ENCODE measurements around the gene RPS4Y2. TPM values are rescaled to one million over a fixed set of nuclear protein-coding genes. Genes with fewer than 3 reads are reported as not detected.

RPS4Y2 gene
- not detected in 2 replicates for total RNA-seq (2014; rRNA removed; shearing (Covaris generic))

- in situ Hi-C loops (cut with HindIII; ENCODE audit: low sequenced_read_pairs), result no loop called here
These were observed at the start of gene RPS4Y2 for GRCh38 chrY:20755808-20756207. Gene RPS4Y2, plus strand, starts transcription at chrY:20756108. Its CDS starts 56 bp downstream, at chrY:20756164.

DNA sequence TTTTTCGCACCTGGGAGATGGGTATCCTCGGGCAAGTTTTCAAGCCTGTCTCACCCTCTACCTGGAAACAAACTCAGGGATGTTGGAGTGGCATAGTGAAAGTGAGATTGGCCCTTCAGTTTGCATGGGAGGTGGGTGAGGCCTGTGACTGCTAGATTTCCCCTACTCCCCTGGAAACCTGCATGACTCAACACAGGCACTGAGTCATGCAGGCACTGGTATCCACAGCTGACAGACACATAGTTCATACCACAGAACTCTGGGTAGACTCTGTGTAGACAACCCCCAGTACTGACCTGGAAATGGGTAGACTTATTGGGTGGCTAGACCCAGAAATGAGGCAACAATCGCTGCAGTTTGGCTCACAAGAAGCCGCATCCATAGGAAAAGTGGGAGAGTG, 41.5 kb upstream of the RPS4Y2 start:
- in situ Hi-C loops (cut with HindIII; ENCODE audit: low sequenced_read_pairs), result no loop called here
- no peak for DNase-seq (ENCODE audit: low spot score)

More at GRCh38 chrY:20755808-20756207, at the start of gene RPS4Y2:
- no peak for DNase-seq (ENCODE audit: low spot score)

- DNase-seq (ENCODE audit: low spot score), result no peak
- in situ Hi-C loops (cut with HindIII; ENCODE audit: low sequenced_read_pairs), result no loop called here
These were observed 29.6 kb upstream of the RPS4Y2 start for GRCh38 chrY:20726184-20726907.

- DNase-seq (ENCODE audit: low spot score), result no peak
- in situ Hi-C loops (cut with HindIII; ENCODE audit: low sequenced_read_pairs), result no loop called here
These were observed 20.7 kb upstream of the RPS4Y2 start for GRCh38 chrY:20735200-20735599.

- in situ Hi-C loops (cut with HindIII; ENCODE audit: low sequenced_read_pairs), result no loop called here
- DNase-seq (ENCODE audit: low spot score), result no peak
These were observed 16.1 kb upstream of the RPS4Y2 start for GRCh38 chrY:20739806-20740205.

DNA sequence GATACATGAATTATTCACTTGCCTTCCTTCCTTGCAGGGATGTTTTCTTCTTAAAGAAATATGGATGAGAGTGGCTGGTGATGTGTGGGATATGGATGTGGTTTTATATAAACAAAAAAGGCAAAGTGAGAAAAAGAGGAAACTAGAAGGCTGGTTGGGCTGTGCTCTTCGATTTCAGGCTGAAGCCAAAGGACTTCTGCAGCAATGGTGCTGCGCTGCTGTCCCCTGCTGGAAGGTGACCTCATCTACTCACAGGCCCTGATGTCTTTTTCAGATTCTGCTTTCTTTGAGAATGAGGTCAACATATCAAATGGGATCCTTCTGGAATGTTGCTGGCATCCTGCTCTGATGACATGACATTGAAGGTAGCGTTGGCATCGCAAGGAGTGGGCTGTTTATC, 15.3 kb upstream of the RPS4Y2 start:
- in situ Hi-C loops (cut with HindIII; ENCODE audit: low sequenced_read_pairs), result no loop called here
- peak; percentile 1 for DNase-seq (ENCODE audit: low spot score)

- DNase-seq (ENCODE audit: low spot score), result no peak
- in situ Hi-C loops (cut with HindIII; ENCODE audit: low sequenced_read_pairs), result no loop called here
These were observed 10.8 kb upstream of the RPS4Y2 start for GRCh38 chrY:20745060-20745459.

DNA sequence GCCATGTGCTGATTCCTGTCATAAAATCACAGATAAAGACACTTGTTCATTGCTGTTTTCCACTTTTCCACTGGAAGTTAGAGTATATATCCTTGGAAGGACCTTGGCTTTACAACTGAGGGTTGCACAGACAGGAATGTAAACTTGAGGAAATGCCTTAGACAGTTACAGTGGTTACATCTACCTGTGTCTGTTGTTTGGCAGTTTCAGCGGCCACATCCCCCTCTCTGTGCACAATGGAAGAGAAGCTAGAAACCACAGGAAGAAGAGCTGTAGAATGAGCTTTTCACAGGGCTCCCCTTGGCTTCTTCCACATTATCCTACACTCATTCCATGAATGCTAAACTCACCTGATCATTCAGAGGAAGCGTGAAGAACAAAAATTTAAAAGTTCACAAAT, 9.0 kb upstream of the RPS4Y2 start:
- in situ Hi-C loops (cut with HindIII; ENCODE audit: low sequenced_read_pairs), result no loop called here
- no peak for DNase-seq (ENCODE audit: low spot score)

DNA sequence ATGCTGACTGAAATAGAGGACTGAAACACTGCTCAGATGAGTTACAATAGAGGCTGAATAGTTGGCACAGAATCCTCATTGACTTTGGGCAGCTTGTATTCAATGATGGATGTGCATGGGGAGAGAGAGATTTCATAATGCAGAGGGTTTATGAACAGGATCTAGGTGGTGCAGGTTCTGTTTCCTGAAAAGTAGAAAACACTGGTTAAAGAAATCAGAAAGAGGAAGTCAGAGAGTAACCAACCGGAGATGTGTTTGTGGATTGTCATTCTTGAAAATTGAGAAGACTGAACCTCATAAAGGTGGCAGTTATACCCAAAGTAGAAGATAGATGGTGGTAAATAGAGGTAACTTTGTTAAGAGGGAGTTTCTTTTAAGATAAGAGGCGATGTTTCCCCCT, 8.0 kb downstream of the RPS4Y2 start:
- in situ Hi-C loops (cut with HindIII; ENCODE audit: low sequenced_read_pairs), result no loop called here
- no peak for DNase-seq (ENCODE audit: low spot score)

DNA sequence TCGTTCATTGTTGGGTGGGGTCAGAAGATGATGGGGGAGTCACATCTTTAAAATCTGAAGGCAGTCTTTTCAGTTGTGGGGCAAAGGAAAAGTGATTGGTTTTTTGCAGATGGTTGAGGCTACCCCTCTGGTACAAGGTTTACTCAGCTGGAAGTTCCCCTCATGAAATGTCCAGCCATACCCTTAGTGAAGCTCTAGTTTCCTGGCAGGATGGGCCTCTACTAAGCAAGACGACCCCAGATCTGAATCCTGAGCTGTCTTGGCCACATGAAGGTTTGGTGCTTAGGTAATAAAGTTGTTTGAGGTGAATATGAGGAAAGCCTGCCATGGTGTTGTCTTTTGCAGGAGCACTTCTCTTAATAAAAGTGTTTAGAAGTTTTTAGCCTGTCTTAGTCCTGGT, 9.2 kb downstream of the RPS4Y2 start:
- DNase-seq (ENCODE audit: low spot score), result no peak
- in situ Hi-C loops (cut with HindIII; ENCODE audit: low sequenced_read_pairs), result no loop called here

GRCh38 chrY:20770755-20771154, 14.8 kb downstream of the RPS4Y2 start:
- in situ Hi-C loops (cut with HindIII; ENCODE audit: low sequenced_read_pairs), result no loop called here
- DNase-seq (ENCODE audit: low spot score), result no peak

DNA sequence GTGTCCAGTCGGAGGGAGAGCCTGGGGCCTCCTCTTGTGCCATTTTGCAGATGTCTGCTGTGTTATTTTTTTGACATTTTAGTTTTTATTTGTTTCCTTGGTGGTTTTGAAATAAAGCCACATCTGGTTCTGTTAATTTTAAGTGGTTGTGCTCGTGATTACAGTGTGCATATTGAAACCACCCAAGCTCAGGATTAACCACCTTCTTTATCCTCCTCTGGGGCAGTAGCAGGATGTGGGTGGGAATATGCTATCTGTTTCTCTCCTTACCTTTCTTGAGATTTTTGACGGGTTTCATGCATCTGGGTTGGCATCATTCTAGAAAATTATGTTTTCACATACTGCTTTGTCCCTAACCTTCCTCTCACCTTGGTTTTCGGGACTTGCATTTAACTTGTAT, 20.2 kb downstream of the RPS4Y2 start:
- DNase-seq (ENCODE audit: low spot score), result no peak
- in situ Hi-C loops (cut with HindIII; ENCODE audit: low sequenced_read_pairs), result no loop called here

DNA sequence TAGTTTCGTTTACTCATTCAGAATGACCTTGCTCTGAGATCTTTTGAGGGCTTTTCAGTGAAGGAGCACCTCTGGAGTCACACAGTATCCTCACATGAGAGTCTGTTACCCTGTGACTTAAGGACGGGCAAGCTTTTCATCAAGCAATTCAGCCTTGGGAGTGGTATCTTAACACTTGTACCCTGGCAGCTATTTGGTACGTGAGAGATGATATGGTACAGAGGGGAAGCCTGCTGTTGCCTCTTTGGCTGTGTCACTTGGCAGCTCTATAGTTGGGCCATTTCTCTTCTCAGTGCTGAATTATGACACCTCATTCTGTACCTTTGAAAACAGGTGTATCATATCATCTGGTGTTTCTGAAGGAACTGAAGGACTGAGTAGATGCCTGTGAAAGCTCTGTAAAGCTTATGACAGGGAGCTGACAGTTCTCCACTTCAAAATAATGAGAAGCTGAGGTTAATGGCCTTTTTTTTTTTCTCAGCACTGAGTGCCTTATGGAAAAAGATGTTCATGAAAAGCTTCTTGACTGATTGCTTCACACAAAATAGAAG, 24.3 kb downstream of the RPS4Y2 start:
- no peak for DNase-seq (ENCODE audit: low spot score)
- in situ Hi-C loops (cut with HindIII; ENCODE audit: low sequenced_read_pairs), result no loop called here

GRCh38 chrY:20780776-20781175, 24.9 kb downstream of the RPS4Y2 start:
- in situ Hi-C loops (cut with HindIII; ENCODE audit: low sequenced_read_pairs), result no loop called here

DNA sequence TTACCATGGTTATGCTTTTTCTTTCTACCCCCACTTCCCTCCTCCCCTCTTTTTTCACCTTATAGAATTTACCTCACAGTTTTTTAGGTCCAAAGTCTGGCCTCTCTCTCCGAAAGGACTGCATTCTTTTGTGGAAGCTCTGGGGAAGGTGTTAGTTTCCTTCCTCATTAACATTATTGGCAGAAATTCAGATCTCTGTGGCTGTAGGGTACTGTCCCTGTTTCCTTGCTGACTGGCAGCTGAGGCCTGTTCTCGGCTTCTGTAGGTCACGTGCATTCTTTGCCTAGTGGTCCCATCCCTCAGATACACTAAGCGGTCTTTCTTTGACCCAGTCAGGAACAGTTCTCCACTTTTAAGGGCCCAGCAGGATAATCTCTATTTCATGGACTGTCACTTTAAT, 25.5 kb downstream of the RPS4Y2 start:
- DNase-seq (ENCODE audit: low spot score), result no peak
- in situ Hi-C loops (cut with HindIII; ENCODE audit: low sequenced_read_pairs), result no loop called here

More at GRCh38 chrY:20780776-20781175, 24.9 kb downstream of the RPS4Y2 start:
- no peak for DNase-seq (ENCODE audit: low spot score)

GRCh38 chrY:20784965-20785364, 29.1 kb downstream of the RPS4Y2 start:
- DNase-seq (ENCODE audit: low spot score), result no peak
- in situ Hi-C loops (cut with HindIII; ENCODE audit: low sequenced_read_pairs), result no loop called here

- in situ Hi-C loops (cut with HindIII; ENCODE audit: low sequenced_read_pairs), result no loop called here
- DNase-seq (ENCODE audit: low spot score), result no peak
These were observed 31.2 kb downstream of the RPS4Y2 start for GRCh38 chrY:20787076-20787475.

- DNase-seq (ENCODE audit: low spot score), result no peak
These were observed 42.6 kb downstream of the RPS4Y2 start for GRCh38 chrY:20798351-20799049.

DNA sequence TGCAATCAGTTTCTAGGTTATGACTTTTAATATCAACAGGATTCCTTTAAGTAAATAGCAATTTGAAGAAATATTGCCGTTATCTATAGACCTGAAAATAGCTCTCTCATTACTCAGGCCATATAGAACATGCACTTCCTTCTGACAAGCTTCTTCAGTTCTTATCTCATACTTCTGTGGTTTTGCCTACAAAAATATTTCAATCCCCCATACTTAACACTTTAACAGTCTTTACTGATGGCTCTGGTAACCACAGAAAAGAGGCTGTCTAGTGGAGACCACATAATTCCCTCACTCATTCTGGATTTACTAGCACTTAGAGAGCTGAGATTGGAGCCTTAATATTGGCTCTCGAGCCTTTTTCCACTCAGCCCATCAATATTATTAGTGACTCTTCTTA, 46.8 kb downstream of the RPS4Y2 start:
- DNase-seq (ENCODE audit: low spot score), result no peak
- in situ Hi-C loops (cut with HindIII; ENCODE audit: low sequenced_read_pairs), result no loop called here

More at GRCh38 chrY:20798351-20799049, 42.6 kb downstream of the RPS4Y2 start:
- in situ Hi-C loops (cut with HindIII; ENCODE audit: low sequenced_read_pairs), result no loop called here

DNA sequence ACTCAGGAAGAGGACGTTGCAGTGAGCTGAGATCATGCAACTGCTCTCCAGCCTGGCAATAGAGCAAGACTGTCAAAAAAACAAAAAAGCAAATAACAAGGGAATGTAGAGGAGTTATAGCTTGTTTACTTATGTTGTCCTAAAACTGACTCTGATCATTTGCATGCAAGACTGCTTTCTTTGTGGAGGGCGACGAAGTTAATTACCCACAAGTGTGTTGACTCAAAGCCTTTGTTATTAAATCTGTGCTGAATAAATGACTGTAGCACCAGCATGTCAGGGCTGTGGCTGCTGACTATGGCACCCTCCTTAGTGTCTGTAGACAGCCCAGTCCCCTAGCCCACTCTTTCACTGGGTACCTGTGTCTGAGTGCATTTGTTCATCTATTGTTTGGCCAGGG, 50.3 kb downstream of the RPS4Y2 start:
- in situ Hi-C loops (cut with HindIII; ENCODE audit: low sequenced_read_pairs), result no loop called here
- no peak for DNase-seq (ENCODE audit: low spot score)
